ENCODE results near the gene LCP1. TPM values are rescaled to one million over a fixed set of nuclear protein-coding genes. Genes with fewer than 3 reads are reported as not detected.

LCP1 gene
- total RNA-seq, 2 donors from 2014 or later: 8.6 to 31.7 TPM

DNA sequence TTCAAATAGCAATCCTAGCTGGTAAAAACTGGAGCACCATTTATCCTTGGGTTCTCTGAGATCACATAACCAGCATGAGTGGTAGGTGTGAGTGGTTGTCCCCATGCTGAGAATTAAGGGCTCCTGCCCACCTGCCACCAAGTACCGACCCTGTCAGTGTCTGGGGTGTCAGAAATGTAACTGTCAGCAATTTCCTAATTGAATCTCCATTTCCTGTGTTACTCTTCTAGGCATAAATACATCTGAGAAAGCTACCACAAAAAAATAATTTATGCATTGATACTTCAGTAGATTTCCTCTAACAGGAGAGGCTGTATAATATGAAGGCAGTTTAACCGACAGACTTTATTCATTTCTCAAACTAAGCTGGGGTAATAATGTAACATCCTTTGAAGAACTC is 102.2 kb downstream of the LCP1 start:
- TF ChIP-seq, protein P1, sequence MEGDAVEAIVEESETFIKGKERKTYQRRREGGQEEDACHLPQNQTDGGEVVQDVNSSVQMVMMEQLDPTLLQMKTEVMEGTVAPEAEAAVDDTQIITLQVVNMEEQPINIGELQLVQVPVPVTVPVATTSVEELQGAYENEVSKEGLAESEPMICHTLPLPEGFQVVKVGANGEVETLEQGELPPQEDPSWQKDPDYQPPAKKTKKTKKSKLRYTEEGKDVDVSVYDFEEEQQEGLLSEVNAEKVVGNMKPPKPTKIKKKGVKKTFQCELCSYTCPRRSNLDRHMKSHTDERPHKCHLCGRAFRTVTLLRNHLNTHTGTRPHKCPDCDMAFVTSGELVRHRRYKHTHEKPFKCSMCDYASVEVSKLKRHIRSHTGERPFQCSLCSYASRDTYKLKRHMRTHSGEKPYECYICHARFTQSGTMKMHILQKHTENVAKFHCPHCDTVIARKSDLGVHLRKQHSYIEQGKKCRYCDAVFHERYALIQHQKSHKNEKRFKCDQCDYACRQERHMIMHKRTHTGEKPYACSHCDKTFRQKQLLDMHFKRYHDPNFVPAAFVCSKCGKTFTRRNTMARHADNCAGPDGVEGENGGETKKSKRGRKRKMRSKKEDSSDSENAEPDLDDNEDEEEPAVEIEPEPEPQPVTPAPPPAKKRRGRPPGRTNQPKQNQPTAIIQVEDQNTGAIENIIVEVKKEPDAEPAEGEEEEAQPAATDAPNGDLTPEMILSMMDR (IDR thresholded peaks at IDR 0.05): no peak
- H3K27ac ChIP-seq: no peak overlapping the region
- H3K27me3 ChIP-seq: no peaks in the 10 kb centered on the region
- no peak for DNase-seq (ENCODE audit: low spot score)
- no peaks in the 10 kb centered on the region for H3K9me3 ChIP-seq
- H3K4me1 ChIP-seq: no peaks in the 10 kb centered on the region
- no peaks in the 10 kb centered on the region for H3K36me3 ChIP-seq
- H3K4me3 ChIP-seq: no peak overlapping the region

DNA sequence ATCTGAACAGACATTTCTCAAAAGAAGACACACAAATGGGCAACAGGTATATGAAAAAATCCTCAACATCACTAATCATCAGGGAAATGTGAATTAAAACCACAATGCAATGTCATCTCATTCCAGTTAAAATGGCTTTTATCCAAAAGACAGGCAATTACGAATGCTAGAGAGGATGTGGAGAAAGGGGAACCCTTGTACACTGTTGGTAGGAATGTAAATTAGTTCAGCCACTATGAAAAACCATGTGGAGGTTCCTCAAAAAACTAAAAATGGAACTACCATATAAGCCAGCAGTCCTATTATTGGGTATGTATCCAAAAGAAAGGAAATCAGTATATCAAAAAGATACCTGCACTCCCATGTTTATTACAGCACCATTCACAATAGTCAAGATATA is 104.7 kb downstream of the LCP1 start:
- Histone ChIP-seq H3K36me3 (no peaks in the 10 kb centered on the region), H3K4me1 (no peaks in the 10 kb centered on the region), H3K4me3 (no peak overlapping the region), H3K27me3 (no peaks in the 10 kb centered on the region), H3K9me3 (no peaks in the 10 kb centered on the region), H3K27ac (no peak overlapping the region)
- TF ChIP-seq, protein P1 (IDR thresholded peaks at IDR 0.05): no peak
- DNase-seq (ENCODE audit: low spot score): no peak

DNA sequence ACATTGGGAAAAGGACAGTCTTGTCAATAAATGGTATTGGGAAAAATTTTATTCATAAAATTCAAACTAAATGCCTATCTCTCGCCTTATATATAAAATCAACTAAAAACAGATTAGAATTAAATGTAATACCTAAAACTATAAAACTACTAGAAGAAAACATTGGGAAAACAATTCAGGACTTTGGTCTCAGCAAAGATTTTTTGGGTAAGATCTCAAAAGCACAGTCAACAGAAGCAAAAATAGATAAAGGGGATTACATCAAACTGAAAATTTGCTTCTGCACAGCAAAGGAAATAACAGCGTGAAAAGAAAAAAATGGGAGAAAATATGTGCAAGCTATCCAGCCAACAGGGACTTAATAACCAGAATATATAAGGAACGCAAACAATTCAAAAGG is 105.2 kb downstream of the LCP1 start:
- Histone ChIP-seq H3K4me3 (no peak overlapping the region), H3K4me1 (no peaks in the 10 kb centered on the region), H3K9me3 (no peaks in the 10 kb centered on the region), H3K27ac (no peak overlapping the region), H3K36me3 (no peaks in the 10 kb centered on the region), H3K27me3 (no peaks in the 10 kb centered on the region)
- DNase-seq (ENCODE audit: low spot score): no peak
- TF ChIP-seq, protein P1 (IDR thresholded peaks at IDR 0.05): no peak

Other genes starting within 250 kb of the LCP1 start
- 10 to 100 TPM; 18.2 to 21.0 TPM for gene ZC3H13, start 129.4 kb downstream of the LCP1 start, total RNA-seq
- not detected for gene CPB2, start 77.1 kb downstream of the LCP1 start, total RNA-seq
- not detected for gene LRRC63, start 29.8 kb upstream of the LCP1 start, total RNA-seq
- 1 to 10 TPM in 1 of 2 donors, under 1 TPM in 1; 0.59 to 1.5 TPM for gene RUBCNL, start 205.1 kb upstream of the LCP1 start, total RNA-seq